Kidney (tissue), 14 donors: ENCODE measurements around the gene CAMK2G. TPM values are rescaled to one million over a fixed set of nuclear protein-coding genes. Genes with fewer than 3 reads are reported as not detected.
A peak's percentile ranks its signal among the peaks of the same experiment; 100 is the strongest.

Experiments
- DNase-seq, 5 donors: peaks; one replicate each; pipeline ENCODE4 v3.0.0-alpha.2; 2013 to 2020
- FAIRE-seq: peaks from 2 replicates; lab custom pipeline; 2012; peaks lifted over from hg19 to GRCh38; lab: Jason Lieb, UNC
- H3K27ac ChIP-seq, 2 donors: one replicate each; pipeline ENCODE4 v1.7.0; 2013; ENCODE audit warnings: low read depth in 2 of 2, low read length in 2 of 2, inconsistent platforms in 1 of 2
- H3K27me3 ChIP-seq: one replicate; pipeline ENCODE4 v1.7.1; 2013; ENCODE audit warnings: low read length, inconsistent platforms; ENCODE audit not compliant: control insufficient read depth, insufficient read depth
- H3K36me3 ChIP-seq, 3 donors: one replicate each; pipeline versions ENCODE4 v1.7.0 to v1.7.1; 2013; ENCODE audit warnings: low read length in 3 of 3, control low read depth in 1 of 3, inconsistent platforms in 1 of 3; ENCODE audit not compliant: insufficient read depth in 3 of 3, control insufficient read depth in 2 of 3
- H3K4me1 ChIP-seq, 3 donors: one replicate each; pipeline versions ENCODE4 v1.7.0 to v1.7.1; 2013; ENCODE audit warnings: low read length in 3 of 3, inconsistent platforms in 1 of 3, low read depth in 1 of 3; ENCODE audit not compliant: control insufficient read depth in 2 of 3, insufficient read depth in 2 of 3
- H3K4me3 ChIP-seq, 3 donors: one replicate each; pipeline versions ENCODE4 v1.7.0 to v1.8.1; 2013; ENCODE audit warnings: low read length in 3 of 3, control low read depth in 1 of 3, inconsistent platforms in 1 of 3
- H3K9ac ChIP-seq, 3 donors: one replicate each; pipeline versions ENCODE4 v1.7.0 to v1.7.1; 2013; ENCODE audit warnings: low read length in 3 of 3, control low read depth in 1 of 3, inconsistent platforms in 1 of 3
- H3K9me3 ChIP-seq, 3 donors: one replicate each; pipeline versions ENCODE4 v1.7.0 to v1.7.1; 2013; ENCODE audit warnings: low read length in 3 of 3, control low read depth in 1 of 3, inconsistent platforms in 1 of 3; ENCODE audit not compliant: control insufficient read depth in 2 of 3, insufficient read depth in 1 of 3
- intact Hi-C: fragments of 100-400 bp; cut with DNase I; formaldehyde crosslinking; loops from one replicate; pipeline ENCODE4 v1.11.1; 2022
- polyA plus RNA-seq: library from polyadenylated mRNA; stranded (reverse); fragments of 350-450 nt; fragmentation: Illumina TruSeq; extraction: RNeasy Lipid Tissue Mini Kit (QIAGEN cat#74804); gene quantifications from one replicate; pipeline ENCODE4 v1.2.3, GENCODE V29; 2014; ENCODE audit warnings: low read depth, low replicate concordance; ENCODE audit not compliant: insufficient read depth
- total RNA-seq: library from RNA; stranded (reverse); fragmentation: NEBNext Ultra II Directional; extraction: Animal tissue kit (Norgen Biotek cat#: 25700); gene quantifications from one replicate; pipeline ENCODE4 v1.2.1, GENCODE V29; 2021
- TF ChIP-seq, protein P1 (sequence below): IDR thresholded peaks from 3 replicates; pipeline ENCODE4 v1.5.1; 2012; ENCODE audit warnings: mild to moderate bottlenecking, moderate library complexity, borderline replicate concordance; ENCODE audit not compliant: insufficient read depth; ENCODE audit errors: extremely low read depth
- donor health status: control.
- donor health status: control.
- donor health status: control.
- donor health status: control.
- donor health status: control.
- donor health status: DM: yes; HTN: yes; CAD: no.
- donor health status: Normal renal cell carcinoma (clear cell type).

CAMK2G gene
- total and polyA plus RNA-seq, 2 donors from 2014 or later, result 21.0 to 29.1 TPM

DNA sequence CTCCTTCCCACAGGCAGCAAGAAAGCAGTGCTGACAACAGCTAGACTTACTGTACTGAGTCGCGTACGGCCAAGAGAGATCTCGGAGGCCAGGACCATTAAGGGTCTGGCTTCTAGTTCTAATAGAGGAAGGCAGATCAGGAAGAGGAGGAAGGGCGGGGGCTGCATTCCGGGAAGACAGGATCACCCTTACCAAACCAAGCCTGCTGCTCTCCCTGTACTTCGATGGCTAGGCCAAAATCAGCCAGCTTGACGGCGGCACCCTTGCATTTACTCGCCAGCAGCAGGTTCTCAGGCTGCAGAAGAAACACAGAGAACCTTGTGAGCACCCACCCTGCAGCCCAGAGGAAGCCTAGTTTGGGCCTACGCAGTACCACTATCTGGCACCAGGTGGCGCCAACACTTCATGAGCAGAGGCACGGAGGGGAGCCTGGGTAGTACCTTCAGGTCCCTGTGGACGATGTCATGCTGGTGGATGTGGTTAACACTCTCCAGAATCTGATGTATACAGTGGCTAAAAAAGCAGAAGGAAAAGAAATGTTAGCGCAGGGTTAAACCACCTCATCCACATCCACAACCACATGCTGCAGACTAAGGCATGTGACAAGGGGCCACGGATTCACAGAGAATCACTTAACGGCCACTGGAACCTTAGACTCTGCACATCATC is 25.4 kb downstream of the CAMK2G start:
- peak overlapping the region in 1 of 2 donors; percentile 34 for H3K27ac ChIP-seq
- H3K4me1 ChIP-seq, result peaks cover 0 to 15% (median 11%) of the 10 kb centered on the region in 3 donors
- H3K36me3 ChIP-seq, result peaks cover 9 to 49% (median 29%) of the 10 kb centered on the region in 3 donors

DNA sequence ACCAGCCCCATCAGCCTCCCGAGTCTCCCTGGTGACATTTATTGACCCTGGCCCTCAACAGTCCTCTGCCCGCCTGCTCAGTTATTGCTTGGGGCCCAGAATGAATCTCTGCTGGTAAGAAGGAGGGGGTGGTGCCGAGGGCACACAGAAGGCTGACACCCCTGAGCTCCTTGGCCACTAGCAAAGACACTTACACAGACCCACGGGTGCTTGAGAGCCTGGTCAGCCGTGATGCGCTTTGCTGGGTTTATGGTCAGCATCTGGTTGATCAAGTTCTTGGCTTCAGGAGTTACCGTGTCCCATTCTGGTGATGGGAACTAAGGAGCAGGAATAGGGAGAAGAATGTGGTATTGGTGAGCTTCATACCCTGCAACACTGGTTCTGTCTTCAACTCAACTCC is 27.3 kb downstream of the CAMK2G start:
- Histone ChIP-seq H3K4me3 (no peak overlapping the region), H3K9me3 (no peaks in the 10 kb centered on the region), H3K36me3 (peaks cover 5 to 50% (median 34%) of the 10 kb centered on the region in 3 donors), H3K27me3 (no peaks in the 10 kb centered on the region), H3K4me1 (peaks cover 0 to 5% (median under 1%) of the 10 kb centered on the region in 3 donors), H3K27ac (no peak overlapping the region), H3K9ac (no peak overlapping the region)
- FAIRE-seq, result no peak
- intact Hi-C loops, result no loop called here
- TF ChIP-seq, protein P1, sequence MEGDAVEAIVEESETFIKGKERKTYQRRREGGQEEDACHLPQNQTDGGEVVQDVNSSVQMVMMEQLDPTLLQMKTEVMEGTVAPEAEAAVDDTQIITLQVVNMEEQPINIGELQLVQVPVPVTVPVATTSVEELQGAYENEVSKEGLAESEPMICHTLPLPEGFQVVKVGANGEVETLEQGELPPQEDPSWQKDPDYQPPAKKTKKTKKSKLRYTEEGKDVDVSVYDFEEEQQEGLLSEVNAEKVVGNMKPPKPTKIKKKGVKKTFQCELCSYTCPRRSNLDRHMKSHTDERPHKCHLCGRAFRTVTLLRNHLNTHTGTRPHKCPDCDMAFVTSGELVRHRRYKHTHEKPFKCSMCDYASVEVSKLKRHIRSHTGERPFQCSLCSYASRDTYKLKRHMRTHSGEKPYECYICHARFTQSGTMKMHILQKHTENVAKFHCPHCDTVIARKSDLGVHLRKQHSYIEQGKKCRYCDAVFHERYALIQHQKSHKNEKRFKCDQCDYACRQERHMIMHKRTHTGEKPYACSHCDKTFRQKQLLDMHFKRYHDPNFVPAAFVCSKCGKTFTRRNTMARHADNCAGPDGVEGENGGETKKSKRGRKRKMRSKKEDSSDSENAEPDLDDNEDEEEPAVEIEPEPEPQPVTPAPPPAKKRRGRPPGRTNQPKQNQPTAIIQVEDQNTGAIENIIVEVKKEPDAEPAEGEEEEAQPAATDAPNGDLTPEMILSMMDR, result no peak
- no peak for DNase-seq

More for the DNA sequence above, 25.4 kb downstream of the CAMK2G start:
- no peak overlapping the region for H3K4me3 ChIP-seq
- TF ChIP-seq, protein P1, result peak; percentile 100
- no peaks in the 10 kb centered on the region for H3K9me3 ChIP-seq
- H3K9ac ChIP-seq, result no peak overlapping the region
- DNase-seq (peak; percentile 80 to 93 (median 86)), FAIRE-seq (no peak)
- H3K27me3 ChIP-seq, result no peaks in the 10 kb centered on the region
- intact Hi-C loops, result no loop called here

DNA sequence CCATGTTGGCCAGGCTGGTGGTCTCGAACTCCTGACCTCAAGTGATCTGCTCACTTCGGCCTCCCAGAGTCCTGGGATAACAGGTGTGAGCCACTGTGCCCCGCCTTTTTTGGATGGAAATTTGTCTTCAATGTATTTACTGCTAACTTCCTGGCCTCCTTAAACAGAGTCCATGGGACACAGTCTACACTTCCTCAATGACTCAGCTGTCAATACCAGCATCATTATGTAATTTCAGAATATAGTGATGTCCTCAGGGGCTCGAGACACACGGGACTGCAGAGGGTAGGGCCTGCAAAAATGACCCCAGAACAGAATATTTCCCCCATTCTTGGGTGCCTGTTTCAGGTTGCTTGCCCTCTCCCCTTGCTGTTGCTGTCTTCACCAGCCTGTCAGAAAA is 31.1 kb downstream of the CAMK2G start:
- Histone ChIP-seq H3K4me3 (no peak overlapping the region), H3K9me3 (no peaks in the 10 kb centered on the region), H3K27ac (no peak overlapping the region), H3K27me3 (no peaks in the 10 kb centered on the region), H3K4me1 (no peaks in the 10 kb centered on the region), H3K36me3 (peaks cover 5 to 54% (median 37%) of the 10 kb centered on the region in 3 donors), H3K9ac (no peak overlapping the region)
- no peak for DNase-seq
- FAIRE-seq, result no peak
- intact Hi-C loops, result no loop called here
- TF ChIP-seq, protein P1, result no peak
